OCI-LY7 (cell line): ENCODE data around the gene NCEH1.

Experiments used
- CTCF ChIP-seq: fragments of 200-600 bp; sonication (generic); conservative IDR thresholded peaks from 2 replicates; pipeline ENCODE4 v1.5.1; 2014; ENCODE audit warnings: mild to moderate bottlenecking, antibody characterized with exemption, low read length, moderate library complexity, mixed read lengths
- EZH2phosphoT487 ChIP-seq: fragments of 200-600 bp; sonication (generic); IDR thresholded peaks from 2 replicates; pipeline ENCODE4 v1.6.1; 2018; ENCODE audit warnings: low read depth, borderline replicate concordance, mild to moderate bottlenecking, mixed run types, antibody characterized with exemption, low read length, moderate library complexity, mixed read lengths

DNA sequence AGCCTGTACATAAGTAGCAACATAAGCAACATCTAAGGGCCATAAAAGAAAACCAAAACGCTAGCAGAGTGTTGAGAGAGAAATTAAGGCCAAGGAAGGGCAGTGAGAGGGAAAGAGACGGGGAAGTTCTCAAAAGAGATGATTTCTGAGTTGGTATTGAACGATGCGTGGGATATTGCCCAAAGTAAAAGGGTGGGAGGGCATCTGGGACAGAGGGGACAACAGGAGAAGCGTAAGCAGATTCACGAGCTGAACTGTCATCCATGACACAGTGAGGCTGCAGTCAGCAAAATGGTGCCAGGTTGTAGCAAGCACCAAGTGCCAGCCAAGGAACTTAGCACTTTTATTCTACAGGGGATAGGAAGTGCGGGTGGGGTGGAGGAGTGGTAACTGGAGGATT, 11.8 kb downstream of the NCEH1 start:
- TF ChIP-seq CTCF (no peak), EZH2phosphoT487 (no peak)
